GM18505 (cell line): ENCODE results near the gene RASAL3.

ENCODE experiments used
- ATAC-seq: cut with Tn5 transposase; IDR thresholded peaks from one replicate; pipeline ENCODE4 v1.9.1; 2021; ENCODE audit not compliant: unreplicated experiment
- POLR2A ChIP-seq: IDR thresholded peaks from 4 replicates; pipeline ENCODE4 v1.6.1; 2011; ENCODE audit warnings: borderline replicate concordance; ENCODE audit not compliant: insufficient read depth, insufficient read length; ENCODE audit errors: extremely low read depth

The RASAL3 gene

GRCh38 chr19:15466851-15467733, 2.7 kb upstream of the RASAL3 start:
- TF ChIP-seq POLR2A, result no peak
- ATAC-seq, result peak; percentile 45

GRCh38 chr19:15463861-15464371, 428 bp downstream of the RASAL3 start:
- ATAC-seq, result no peak
- TF ChIP-seq POLR2A, result peak; percentile 79

- no peak for TF ChIP-seq POLR2A
- no peak for ATAC-seq
Measured at GRCh38 chr19:15461694-15462093, 2.6 kb downstream of the RASAL3 start.

- TF ChIP-seq POLR2A, result peak; percentile 3
- ATAC-seq, result no peak
Measured at GRCh38 chr19:15457701-15458484, 6.5 kb downstream of the RASAL3 start.

- no peak for TF ChIP-seq POLR2A
- no peak for ATAC-seq
Measured at GRCh38 chr19:15456871-15457700, 7.3 kb downstream of the RASAL3 start.

- no peak for TF ChIP-seq POLR2A
- ATAC-seq, result no peak
Measured at GRCh38 chr19:15456441-15456840, 7.9 kb downstream of the RASAL3 start.

GRCh38 chr19:15455996-15456395, 8.3 kb downstream of the RASAL3 start:
- no peak for ATAC-seq
- TF ChIP-seq POLR2A, result no peak

- no peak for ATAC-seq
- TF ChIP-seq POLR2A, result no peak
Measured at GRCh38 chr19:15453906-15454860, 10.2 kb downstream of the RASAL3 start.

GRCh38 chr19:15453091-15453578, 11.2 kb downstream of the RASAL3 start:
- ATAC-seq, result no peak
- TF ChIP-seq POLR2A, result no peak

- ATAC-seq, result no peak
- TF ChIP-seq POLR2A, result no peak
Measured at GRCh38 chr19:15452111-15453047, 12.0 kb downstream of the RASAL3 start.

GRCh38 chr19:15450528-15450890, 13.8 kb downstream of the RASAL3 start:
- no peak for TF ChIP-seq POLR2A
- ATAC-seq, result no peak
